A673 (cell line): Measurements from ENCODE around the gene ISOC2. TPM values are rescaled to one million over a fixed set of nuclear protein-coding genes. Genes with fewer than 3 reads are reported as not detected.

Source experiments
- BruUV-seq: library from RNA; stranded (reverse); fragments of 400-500 nt; replicated peaks from 2 replicates; lab custom pipeline; 2021; lab: Mats Ljungman, UMichigan
- CTCF ChIA-PET: fragments of 300-600 bp; sonication (Branson Sonifier 250); formaldehyde crosslinking; loops from one replicate; lab custom pipeline; 2022; ENCODE audit warnings: antibody characterized with exemption; lab: Charles Lee
- POLR2A ChIA-PET: fragments of 300-600 bp; sonication (Branson Sonifier 250); formaldehyde crosslinking; loops from one replicate; lab custom pipeline; 2022; ENCODE audit warnings: antibody characterized with exemption; ENCODE audit not compliant: low non-redundant PET; lab: Charles Lee
- DNase-seq: peaks from one replicate; pipeline ENCODE4 v3.0.0-alpha.2; 2015; ENCODE audit warnings: low spot score
- H3K27ac ChIP-seq: fragments of 200-600 bp; sonication (generic); 2 replicates; pipeline ENCODE4 v1.5.1; 2016; ENCODE audit warnings: mixed run types, low read depth, mild to moderate bottlenecking, mixed read lengths, antibody characterized with exemption, low read length; ENCODE audit not compliant: poor library complexity, severe bottlenecking
- H3K27me3 ChIP-seq: fragments of 200-600 bp; sonication (generic); replicated peaks from 2 replicates; pipeline ENCODE4 v1.6.1; 2017; ENCODE audit warnings: mixed run types, low read depth, mild to moderate bottlenecking, mixed read lengths, antibody characterized with exemption, low read length; ENCODE audit not compliant: insufficient read depth, poor library complexity
- H3K36me3 ChIP-seq: fragments of 200-600 bp; sonication (generic); 2 replicates; pipeline ENCODE4 v1.6.1; 2016; ENCODE audit warnings: mixed run types, mild to moderate bottlenecking, mixed read lengths, antibody characterized with exemption, low read length; ENCODE audit not compliant: insufficient read depth, poor library complexity, severe bottlenecking
- H3K4me1 ChIP-seq: fragments of 200-600 bp; sonication (generic); 2 replicates; pipeline ENCODE4 v1.6.1; 2017; ENCODE audit warnings: mixed run types, mild to moderate bottlenecking, mixed read lengths, antibody characterized with exemption, low read length; ENCODE audit not compliant: insufficient read depth, poor library complexity, severe bottlenecking
- H3K4me3 ChIP-seq: fragments of 200-600 bp; sonication (generic); 2 replicates; pipeline ENCODE4 v1.5.1; 2016; ENCODE audit warnings: low read depth, mixed run types, mild to moderate bottlenecking, mixed read lengths, low read length; ENCODE audit not compliant: poor library complexity, severe bottlenecking
- H3K9me3 ChIP-seq: fragments of 200-600 bp; sonication (generic); 2 replicates; pipeline ENCODE4 v1.6.1; 2016; ENCODE audit warnings: mixed run types, low read depth, mild to moderate bottlenecking, mixed read lengths, antibody characterized with exemption, low read length; ENCODE audit not compliant: poor library complexity, severe bottlenecking
- CTCF ChIP-seq: fragments of 300-800, 200-600 bp; sonication (generic); conservative IDR thresholded peaks from 2 replicates; pipeline ENCODE4 v1.5.1; 2017; ENCODE audit warnings: low read depth, mild to moderate bottlenecking, antibody characterized with exemption, low read length, moderate library complexity, mixed read lengths
- EZH2 ChIP-seq: fragments of 200-600 bp; sonication (generic); IDR thresholded peaks from 2 replicates; pipeline ENCODE4 v1.6.1; 2017; ENCODE audit warnings: borderline replicate concordance, low read depth, mild to moderate bottlenecking, mixed read lengths, antibody characterized with exemption, low read length; ENCODE audit not compliant: poor library complexity, severe bottlenecking
- intact Hi-C: fragments of 100-400 bp; cut with micrococcal nuclease; formaldehyde crosslinking; loops from one replicate; pipeline ENCODE4 v1.10.0; 2022; ENCODE audit not compliant: unreplicated experiment
- total RNA-seq: library from RNA; stranded (reverse); gene quantifications from 2 replicates; pipeline ENCODE4 v1.2.3, GENCODE V29; 2021

Gene ISOC2
- total RNA-seq, 1 experiment from 2014 or later = 33.2 TPM

DNA sequence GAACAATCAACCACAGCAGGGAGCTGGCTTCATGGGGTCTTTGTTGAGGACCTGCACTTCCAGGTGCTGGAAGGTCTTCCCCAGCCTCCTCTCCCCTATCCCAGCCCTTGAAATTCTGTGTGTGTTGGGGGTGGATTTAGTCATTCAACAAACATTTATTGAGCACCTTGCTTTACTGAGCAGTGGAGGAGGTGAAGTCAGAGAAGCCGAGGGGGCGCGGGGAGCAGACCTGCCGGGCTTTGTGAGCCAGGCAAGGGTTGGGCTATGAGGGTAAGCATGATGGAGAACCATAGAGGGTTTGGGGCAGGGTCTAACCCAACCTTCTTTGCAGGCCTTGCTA, 6.6 kb upstream of the ISOC2 start:
- BruUV-seq = no TSS peak
- CTCF ChIA-PET = interaction anchor here (1.2 to 2.3 kb wide), 2 partner anchors 9 to 138 kb away, joined by 3 to 8 read pairs; partner anchors contain the start of gene ZNF628
- Histone ChIP-seq H3K4me3 (no peak overlapping the region), H3K4me1 (no peaks in the 10 kb centered on the region), H3K9me3 (no peaks in the 10 kb centered on the region), H3K27me3 (no peaks in the 10 kb centered on the region), H3K36me3 (no peaks in the 10 kb centered on the region), H3K27ac (no peak overlapping the region)
- intact Hi-C loops = loop anchor here (5.0 kb wide), 1 partner anchor 34 kb away; no protein-coding TSS in a partner anchor
- TF ChIP-seq CTCF = 0 out of 2 replicates have a peak, but pooled peaks have one; percentile 19
- no peak for TF ChIP-seq EZH2
- POLR2A ChIA-PET = no interaction called here
- DNase-seq = no peak

DNA sequence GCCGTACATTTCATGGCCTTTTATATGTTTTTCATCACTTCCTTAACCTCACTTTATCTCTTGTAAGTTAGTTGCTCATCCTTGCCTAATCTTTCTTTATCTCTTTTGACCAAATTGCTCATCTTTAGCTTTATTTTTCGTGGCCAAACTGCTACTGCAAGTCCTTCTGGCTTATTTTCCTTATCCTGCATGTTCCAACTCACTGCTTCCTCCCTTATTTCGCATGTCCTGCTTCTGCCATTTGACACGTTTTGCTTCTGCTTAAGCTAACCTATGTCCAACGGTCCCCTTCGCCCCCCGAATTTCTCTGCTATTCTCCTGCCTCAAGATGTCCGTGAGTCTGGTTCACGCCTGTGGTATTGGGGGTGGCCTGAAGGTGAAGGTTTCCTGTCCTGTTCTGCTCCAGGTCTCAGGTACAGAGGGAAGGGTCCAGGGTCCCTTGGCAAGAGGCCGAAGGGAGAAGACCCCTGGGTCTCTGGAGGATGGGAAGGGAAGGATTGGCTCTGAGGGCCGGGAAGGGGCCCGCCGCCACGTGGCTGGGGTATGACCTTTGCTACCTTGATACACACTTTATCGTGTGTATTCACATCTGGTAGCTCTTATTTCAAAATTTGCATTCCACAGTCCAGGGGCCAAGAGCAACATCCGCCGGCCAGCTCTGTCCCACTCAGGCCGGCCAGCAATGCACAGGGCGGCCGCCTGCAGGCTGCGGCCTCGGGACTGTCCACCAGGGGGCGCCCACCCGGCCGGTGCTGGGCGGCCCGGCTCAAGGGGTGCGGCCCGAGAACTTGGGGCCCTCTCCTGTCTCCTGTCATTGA, 6.0 kb upstream of the ISOC2 start:
- CTCF ChIA-PET = interaction anchor here (0.6 to 2.5 kb wide), 6 partner anchors 9 to 165 kb away, joined by 3 to 8 read pairs (median 4); partner anchors contain the start of gene ZNF628
- BruUV-seq = no TSS peak
- no peak overlapping the region for H3K27ac ChIP-seq
- H3K4me3 ChIP-seq = no peak overlapping the region
- DNase-seq = no peak
- H3K27me3 ChIP-seq = no peaks in the 10 kb centered on the region
- POLR2A ChIA-PET = no interaction called here
- TF ChIP-seq CTCF (peak; percentile 99), EZH2 (no peak)
- no peaks in the 10 kb centered on the region for H3K36me3 ChIP-seq
- intact Hi-C loops = loop anchor here (5.0 kb wide), 1 partner anchor 35 kb away; no protein-coding TSS in a partner anchor
- no peaks in the 10 kb centered on the region for H3K4me1 ChIP-seq
- no peaks in the 10 kb centered on the region for H3K9me3 ChIP-seq

DNA sequence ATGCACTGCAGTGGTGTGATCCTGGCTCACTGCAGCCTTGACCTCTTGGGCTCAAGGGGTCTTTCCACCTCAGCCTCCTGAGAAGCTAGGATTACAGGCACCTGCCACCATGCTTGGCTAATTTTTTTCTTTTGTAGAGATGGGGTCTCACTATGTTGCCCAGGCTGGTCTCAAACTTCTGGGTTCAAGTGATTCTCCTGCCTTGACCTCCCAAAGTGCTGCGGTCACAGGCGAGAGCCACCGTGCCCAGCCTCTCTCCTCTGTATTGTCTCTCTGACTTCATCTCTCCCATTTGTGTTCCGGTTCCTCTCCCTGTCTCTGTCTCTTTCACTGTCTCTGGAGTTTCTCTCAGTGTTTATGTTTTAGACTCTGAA, 4.8 kb upstream of the ISOC2 start:
- intact Hi-C loops = loop anchor here (5.0 kb wide), 1 partner anchor 36 kb away; no protein-coding TSS in a partner anchor

More for the DNA sequence above, 4.8 kb upstream of the ISOC2 start:
- ChIA-PET POLR2A (interaction anchor here (0.5 to 0.6 kb wide), 2 partner anchors 848 to 1495 kb away, joined by 3 read pairs; no protein-coding TSS in a partner anchor), CTCF (interaction anchor here (0.6 to 2.5 kb wide), 2 partner anchors 38 to 325 kb away, joined by 3 to 7 read pairs; no protein-coding TSS in a partner anchor)
- Histone ChIP-seq H3K4me3 (no peak overlapping the region), H3K4me1 (peaks cover 6% of the 10 kb centered on the region), H3K9me3 (no peaks in the 10 kb centered on the region), H3K36me3 (no peaks in the 10 kb centered on the region), H3K27ac (no peak overlapping the region), H3K27me3 (no peaks in the 10 kb centered on the region)
- BruUV-seq = no TSS peak
- TF ChIP-seq EZH2 (no peak), CTCF (no peak)
- no peak for DNase-seq
